ENCODE measurements around the gene UBXN10. TPM values are rescaled to one million over a fixed set of nuclear protein-coding genes. Genes with fewer than 3 reads are reported as not detected.

The UBXN10 gene
- total and polyA plus RNA-seq, 2 of the 13 experiments (the other 11 are each of a cell fraction or from before 2014, with no cell fraction given): 0.04 to 0.05 TPM

GRCh38 chr1:20240012-20240411 lies 54.1 kb downstream of the UBXN10 start:
- peaks cover 0 to 10% of the 10 kb centered on the region in 2 experiments; a peak in 1 of 5 replicates for H3K27me3 ChIP-seq (ENCODE audit: control insufficient read depth in 1 of 2, insufficient read depth in 2 of 2, low read length in 2 of 2)
- H3K9ac ChIP-seq (ENCODE audit: insufficient read depth, low read depth, low read length): no peak overlapping the region
- H4K20me1 ChIP-seq (ENCODE audit: insufficient read depth, low read length): no peaks in the 10 kb centered on the region
- no peak overlapping the region for H3K4me2 ChIP-seq (ENCODE audit: low read depth, low read length)
- DNase-seq (ENCODE audit: low spot score) (no peak), ATAC-seq (no peak), FAIRE-seq (no peak)
- no peaks in the 10 kb centered on the region for H3K4me1 ChIP-seq (ENCODE audit: insufficient read depth, low read length)
- BruUV-seq (replicated peaks): no TSS peak
- H3K4me3 ChIP-seq (replicated peaks in 1 of 3; ENCODE audit: insufficient read depth in 1 of 3, low read depth in 2 of 3, low read length in 3 of 3): no peak overlapping the region
- H3K79me2 ChIP-seq (ENCODE audit: insufficient read depth, low read length): no peaks in the 10 kb centered on the region
- 2% methylated on average over 2 of the region's 2 CpGs for WGBS (ENCODE audit: low lambda C conversion rate)
- no peaks in the 10 kb centered on the region for H3K36me3 ChIP-seq (replicated peaks in 1 of 2; ENCODE audit: control insufficient read depth in 1 of 2, insufficient read depth in 2 of 2, low read length in 2 of 2)
- CTCF ChIA-PET (ENCODE audit: low intra/inter-chr PET ratio, low total read pairs): no interaction called here
- intact Hi-C loops (cut with micrococcal nuclease; ENCODE audit: unreplicated experiment): no loop called here
- in situ Hi-C loops (cut with HindIII; ENCODE audit: extremely low pct_ligation_motif_present, low pct_unique_long_range_greater_than_20kb): no loop called here
- H2AFZ ChIP-seq (ENCODE audit: low read length): no peak overlapping the region
- H3K27ac ChIP-seq (ENCODE audit: extremely low read length, insufficient read depth, low read length): no peak overlapping the region
- POLR2A ChIA-PET: no interaction called here
- H3K9me3 ChIP-seq (ENCODE audit: low read length): no peaks in the 10 kb centered on the region
- TF ChIP-seq ZBTB43 (CRISPR knock-in tag; conservative IDR thresholded peaks at IDR 0.05) (no peak), ZNF331 (CRISPR knock-in tag; IDR thresholded peaks at IDR 0.05) (no peak), TRIM24 (CRISPR knock-in tag; IDR thresholded peaks at IDR 0.05) (no peak), PHB2 (IDR thresholded peaks at IDR 0.05; ENCODE audit: partially characterized antibody) (no peak), KAT7 (CRISPR knock-in tag; IDR thresholded peaks at IDR 0.05; ENCODE audit: borderline replicate concordance) (no peak), ZNF558 (CRISPR knock-in tag; IDR thresholded peaks at IDR 0.05; ENCODE audit: borderline replicate concordance) (no peak), RFXANK (CRISPR knock-in tag; IDR thresholded peaks at IDR 0.05) (no peak), ZNF639 (CRISPR knock-in tag; conservative IDR thresholded peaks at IDR 0.05) (no peak), ELF3 (CRISPR knock-in tag; IDR thresholded peaks at IDR 0.05) (no peak), TFDP1 (CRISPR knock-in tag; IDR thresholded peaks at IDR 0.05; ENCODE audit: borderline replicate concordance) (no peak), ZNF282 (IDR thresholded peaks at IDR 0.05; ENCODE audit: partially characterized antibody) (no peak), FOSL2 (CRISPR knock-in tag; IDR thresholded peaks at IDR 0.05) (no peak)
